Fibroblast of skin of right quadriceps (primary cell): ENCODE results near the gene PKNOX2.

Experiments
- DNase-seq: peaks from one replicate; pipeline ENCODE4 v3.0.0-alpha.2; 2013

The PKNOX2 gene

GRCh38 chr11:125370561-125371389 lies 206.2 kb downstream of the PKNOX2 start:
- DNase-seq: no peak

DNA sequence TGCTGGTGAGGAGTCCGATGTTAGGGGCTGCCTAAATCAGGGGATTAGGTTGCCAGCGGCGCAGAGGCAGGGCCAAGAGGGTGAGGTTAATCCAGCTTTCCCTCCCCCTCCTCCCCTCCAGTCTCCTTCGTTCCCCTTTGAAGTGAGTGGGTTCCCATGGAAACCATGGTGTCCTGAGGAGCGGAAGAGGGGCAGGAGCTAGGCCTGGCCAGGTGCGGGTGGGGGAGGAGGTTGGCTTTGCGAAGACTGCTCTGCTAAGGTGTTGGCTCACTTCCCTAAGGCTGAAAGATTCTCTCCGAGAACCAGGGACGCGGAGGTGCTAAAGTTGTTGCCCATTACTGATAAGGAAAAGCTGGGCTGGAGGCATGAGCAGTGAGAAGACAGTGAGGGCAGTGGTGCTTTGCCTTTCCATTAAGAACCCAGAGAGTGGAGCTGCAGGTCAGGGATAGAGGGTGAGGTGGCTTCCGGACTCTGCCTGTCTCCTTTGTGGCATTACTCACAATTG lies 206.9 kb downstream of the PKNOX2 start:
- DNase-seq: no peak

DNA sequence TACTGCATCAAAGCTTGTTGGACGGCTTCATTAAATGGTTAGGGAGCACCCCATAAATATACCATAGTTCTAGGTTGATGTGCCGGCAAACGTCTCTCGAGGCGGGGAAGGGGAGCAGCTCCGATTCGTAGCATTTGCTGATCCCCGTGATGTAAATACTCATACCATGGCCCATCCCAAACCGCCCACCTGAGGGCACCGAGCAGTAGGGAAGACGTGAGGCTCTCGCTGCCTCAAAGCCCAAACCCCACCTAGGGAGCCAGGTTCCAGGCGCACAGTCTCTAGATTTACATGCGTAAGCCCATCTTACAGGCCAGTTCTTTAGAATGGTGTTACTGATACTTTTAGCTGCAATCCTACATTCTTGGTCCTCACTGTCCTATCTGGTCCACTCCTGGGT lies 207.5 kb downstream of the PKNOX2 start:
- no peak for DNase-seq

GRCh38 chr11:125372911-125373310 lies 208.4 kb downstream of the PKNOX2 start:
- no peak for DNase-seq

- no peak for DNase-seq
Observed at GRCh38 chr11:125373426-125374391, 209.2 kb downstream of the PKNOX2 start.

GRCh38 chr11:125374398-125374797 lies 209.8 kb downstream of the PKNOX2 start:
- DNase-seq: no peak

GRCh38 chr11:125375146-125375545 lies 210.6 kb downstream of the PKNOX2 start:
- DNase-seq: no peak

DNA sequence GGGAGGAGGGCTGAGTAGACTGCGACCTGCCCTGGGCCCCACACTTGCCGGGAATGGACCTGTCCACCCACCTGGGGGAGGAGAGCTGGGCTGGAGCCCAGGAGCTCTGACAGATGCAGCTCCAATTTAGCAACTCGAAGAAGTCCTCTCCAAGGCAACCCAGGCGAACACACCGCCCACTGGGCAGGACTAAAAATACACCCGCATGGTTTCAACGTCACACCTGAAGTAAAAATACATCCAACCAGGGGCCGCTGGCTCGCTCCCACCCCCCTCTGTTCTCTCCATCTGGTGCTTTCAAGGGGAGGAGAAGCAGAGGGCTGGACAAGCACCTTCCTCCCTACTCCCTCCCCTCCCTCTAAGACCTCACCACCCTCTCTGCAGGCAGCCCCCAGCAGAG lies 211.6 kb downstream of the PKNOX2 start:
- no peak for DNase-seq

- no peak for DNase-seq
Observed at GRCh38 chr11:125376856-125377255, 212.3 kb downstream of the PKNOX2 start.

GRCh38 chr11:125378083-125378482 lies 213.5 kb downstream of the PKNOX2 start:
- DNase-seq: no peak

DNA sequence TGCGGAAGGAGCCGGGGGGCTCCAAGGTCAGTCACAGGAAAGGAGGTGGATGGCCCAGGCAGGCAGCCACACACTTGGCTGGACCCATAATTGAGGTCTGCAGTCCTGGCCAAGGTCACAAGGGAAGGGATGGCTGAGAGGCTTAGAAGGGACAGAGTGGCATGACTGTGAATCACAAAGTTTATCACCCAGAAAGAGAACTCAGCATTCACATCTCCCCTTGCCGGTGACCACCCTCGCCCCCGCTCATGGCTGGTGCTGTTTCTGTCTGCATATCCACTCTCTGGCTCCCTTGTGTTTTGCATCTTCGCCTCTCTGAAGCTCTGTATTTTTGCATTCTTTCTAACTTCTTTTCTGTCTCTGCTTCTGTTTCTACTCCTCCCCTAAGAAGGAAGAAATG lies 214.0 kb downstream of the PKNOX2 start:
- no peak for DNase-seq

- no peak for DNase-seq
Observed at GRCh38 chr11:125379565-125379964, 215.0 kb downstream of the PKNOX2 start.

- no peak for DNase-seq
Observed at GRCh38 chr11:125379981-125380380, 215.4 kb downstream of the PKNOX2 start.

GRCh38 chr11:125380756-125381445 lies 216.3 kb downstream of the PKNOX2 start:
- no peak for DNase-seq

DNA sequence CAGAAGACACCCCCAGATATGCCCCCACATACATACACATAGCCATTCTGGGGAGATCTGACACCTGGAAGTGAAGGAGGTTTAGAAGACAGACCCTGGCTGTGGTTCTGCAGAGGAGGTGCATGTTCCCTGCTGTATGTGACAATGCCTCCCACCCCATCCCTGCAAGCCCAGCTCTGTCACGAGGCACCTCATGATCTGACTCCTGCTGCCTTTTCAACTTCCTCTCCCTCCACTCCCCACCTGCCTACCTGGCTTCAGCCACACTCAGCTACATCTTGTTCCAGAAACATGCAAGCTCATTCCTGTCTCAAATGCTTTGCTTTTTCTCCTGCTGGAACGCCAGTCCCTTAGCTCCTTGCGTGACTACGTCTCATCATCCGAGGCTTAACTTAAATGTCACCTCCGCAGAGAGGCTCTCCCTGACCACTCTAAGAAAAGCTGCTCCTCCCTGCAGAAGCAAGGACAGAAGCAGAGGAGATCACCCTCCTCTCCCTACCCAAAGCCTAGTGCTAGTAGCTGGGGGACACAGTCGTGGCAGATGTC lies 217.0 kb downstream of the PKNOX2 start:
- no peak for DNase-seq

- no peak for DNase-seq
Observed at GRCh38 chr11:125382314-125382791, 217.8 kb downstream of the PKNOX2 start.

- no peak for DNase-seq
Observed at GRCh38 chr11:125382822-125383221, 218.3 kb downstream of the PKNOX2 start.

GRCh38 chr11:125384825-125385224 lies 220.3 kb downstream of the PKNOX2 start:
- DNase-seq: no peak

DNA sequence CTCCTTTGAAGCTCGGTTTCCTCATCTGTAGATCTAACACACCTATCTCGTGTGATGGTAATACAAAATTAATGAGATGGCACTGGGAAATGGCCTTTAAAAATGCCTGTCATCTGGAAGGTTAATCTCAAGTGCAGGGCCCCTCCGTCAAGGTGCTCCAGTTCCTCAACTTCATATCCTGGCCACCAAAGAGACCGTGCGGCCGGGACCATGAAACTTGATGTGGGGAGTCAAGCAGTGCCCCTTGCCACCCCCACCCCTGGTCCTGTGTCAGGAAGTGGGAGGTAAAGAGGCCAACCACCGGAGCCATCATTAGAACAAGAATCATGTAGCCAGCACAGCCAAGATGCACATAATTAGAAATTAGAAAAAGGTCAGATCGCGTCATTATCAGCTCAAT lies 223.3 kb downstream of the PKNOX2 start:
- no peak for DNase-seq

DNA sequence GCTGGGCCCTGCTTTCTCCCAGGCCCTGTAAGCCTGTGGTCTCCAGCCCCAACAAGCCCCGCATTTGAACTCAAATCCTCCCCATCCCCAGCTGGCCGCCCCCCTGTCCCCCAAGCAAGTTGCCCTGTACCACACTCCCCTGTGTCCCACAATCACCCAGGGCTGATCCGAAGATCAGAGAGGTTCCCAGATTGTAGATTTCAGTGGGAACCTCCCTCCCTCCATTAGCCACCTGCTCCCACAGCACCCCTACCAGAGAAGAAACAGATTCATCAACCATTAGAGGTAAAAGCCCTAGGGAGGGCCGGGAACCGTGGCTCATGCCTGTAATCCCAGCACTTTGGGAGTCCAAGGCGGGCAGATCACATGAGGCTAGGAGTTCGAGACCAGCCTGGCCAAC lies 224.1 kb downstream of the PKNOX2 start:
- DNase-seq: no peak

DNA sequence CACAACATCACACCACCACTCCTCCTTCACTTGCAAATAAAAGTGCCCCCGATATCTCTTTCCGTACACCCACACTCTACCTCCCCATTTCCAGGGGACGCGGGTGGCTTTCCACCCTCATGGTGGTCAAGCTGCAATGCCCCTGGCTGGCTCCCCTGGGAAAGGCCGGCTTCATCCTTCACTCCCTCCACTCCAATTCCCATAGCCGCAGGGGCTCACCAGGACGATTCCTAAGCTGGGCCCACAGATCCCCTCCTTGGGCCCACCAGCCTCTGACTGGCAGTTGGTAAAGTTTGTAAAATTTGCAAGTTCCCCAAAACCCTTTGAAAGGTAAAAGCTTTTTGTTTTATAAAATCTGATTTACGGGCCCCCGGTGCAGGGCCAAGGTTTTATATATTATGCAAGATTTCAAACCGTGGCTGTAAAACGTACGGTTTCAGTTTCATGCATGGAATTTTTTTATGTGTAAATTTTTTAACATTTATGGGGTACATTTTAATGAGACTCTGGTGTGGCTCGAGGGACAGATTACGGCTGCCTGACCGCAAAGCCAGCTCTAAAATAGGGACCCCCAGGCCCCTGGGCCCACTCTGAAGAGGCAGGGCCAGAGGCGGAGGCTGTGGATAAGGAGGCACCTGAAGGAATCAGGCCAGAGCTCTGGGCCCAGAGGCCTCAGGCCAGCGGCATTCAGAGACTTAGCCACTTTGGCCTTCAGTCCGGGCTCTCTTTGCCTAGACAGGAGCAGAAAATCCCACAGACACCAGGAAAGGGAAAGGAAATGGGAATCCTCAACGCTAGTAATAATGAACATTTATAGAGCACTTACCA lies 225.0 kb downstream of the PKNOX2 start:
- no peak for DNase-seq

DNA sequence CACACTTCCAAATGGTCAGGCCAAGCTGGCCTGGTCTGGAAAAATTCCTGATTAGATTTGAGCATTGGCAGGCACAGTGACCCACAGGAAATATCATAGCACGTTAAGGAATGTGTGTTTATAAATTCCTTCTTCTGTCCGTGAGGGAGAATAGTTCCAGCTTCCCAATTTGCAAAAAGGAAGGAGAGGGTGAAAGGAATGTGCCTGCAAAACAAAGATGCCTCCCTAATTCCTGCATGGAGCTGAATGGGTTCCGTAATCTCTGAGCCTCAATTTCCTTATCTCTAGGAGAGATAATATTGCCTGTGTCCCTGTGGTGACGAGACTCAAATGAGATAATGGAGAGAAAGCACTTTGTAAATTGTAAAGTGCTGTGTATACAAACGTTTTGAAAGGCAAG lies 226.4 kb downstream of the PKNOX2 start:
- DNase-seq: peak; percentile 38
